Body of pancreas (tissue), 4 donors: Measurements from ENCODE around the gene CDH6. TPM values are rescaled to one million over a fixed set of nuclear protein-coding genes. Genes with fewer than 3 reads are reported as not detected.
A peak's percentile ranks its signal among the peaks of the same experiment; 100 is the strongest.

Source experiments
- ATAC-seq: fragments of 150-250 bp; one replicate; pipeline ENCODE4 v1.9.1; 2016
- DNase-seq, 4 donors: peaks; one replicate each; pipeline ENCODE4 v3.0.0-alpha.2; 2019
- H3K27ac ChIP-seq, 4 donors: fragments of 200-600 bp; sonication (generic); 1 replicate in 3 of 4; 2 replicates in 1 of 4; pipeline versions ENCODE4 v1.5.1 to v1.6.1; 2016 to 2019; ENCODE audit warnings: mild to moderate bottlenecking in 1 of 4, mixed read lengths in 1 of 4, moderate library complexity in 1 of 4
- H3K27me3 ChIP-seq, 2 donors: fragments of 200-600 bp; sonication (generic); one replicate each; pipeline ENCODE4 v1.6.0; 2016; ENCODE audit warnings: mild to moderate bottlenecking in 1 of 2
- H3K36me3 ChIP-seq, 2 donors: fragments of 200-600 bp; sonication (generic); replicated peaks in 1 of 2; 2 replicates each; pipeline ENCODE4 v1.5.1; 2016; ENCODE audit warnings: low read depth in 2 of 2; ENCODE audit not compliant: insufficient read depth in 1 of 2
- H3K4me1 ChIP-seq: fragments of 200-600 bp; sonication (generic); one replicate; pipeline ENCODE4 v1.6.0; 2016
- H3K4me3 ChIP-seq, 2 donors: fragments of 200-600 bp; sonication (generic); 1 replicate in 1 of 2; 2 replicates in 1 of 2; pipeline ENCODE4 v1.5.1; 2016 to 2019
- H3K9me3 ChIP-seq, 3 donors: fragments of 200-600 bp; sonication (generic); 1 replicate in 2 of 3; 2 replicates in 1 of 3; pipeline ENCODE4 v1.5.1; 2016
- CTCF ChIP-seq, 7 experiments: fragments of 450-650 bp in 4 of 7; fragments of 200-600 bp in 3 of 7; sonication (generic) in 3 of 7; IDR thresholded peaks; one replicate each; pipeline ENCODE4 v1.5.1; 2016 to 2019; ENCODE audit warnings: antibody characterized with exemption in 7 of 7
- POLR2A ChIP-seq, 3 donors: fragments of 450-650 bp; IDR thresholded peaks; one replicate each; pipeline ENCODE4 v1.6.1; 2016; ENCODE audit warnings: antibody characterized with exemption in 3 of 3, mild to moderate bottlenecking in 2 of 3
- WGBS, 2 donors: methylation state at CpG; one replicate each; pipeline ENCODE4 v1.1.5; 2017; 5-methylcytosine and 5-hydroxymethylcytosine counted together
- intact Hi-C: fragments of 100-400 bp; cut with DNase I; formaldehyde crosslinking; loops from one replicate; pipeline ENCODE4 v1.15.1; 2023
- total RNA-seq, 2 donors: library from RNA; depleted of rRNA; stranded (reverse); fragments of >200 nt; gene quantifications; one replicate each; pipeline ENCODE4 v1.1.0, GENCODE V29; 2016

The CDH6 gene
- total RNA-seq, 2 donors from 2014 or later, result 0.78 to 0.99 TPM

GRCh38 chr5:31231177-31231838, 37.8 kb downstream of the CDH6 start:
- 63 to 69% methylated on average over 6 of the region's 6 CpGs for WGBS, 2 donors
- Histone ChIP-seq H3K9me3 (no peaks in the 10 kb centered on the region), H3K4me3 (no peak overlapping the region), H3K27ac (no peak overlapping the region), H3K36me3 (no peaks in the 10 kb centered on the region), H3K4me1 (no peaks in the 10 kb centered on the region), H3K27me3 (no peaks in the 10 kb centered on the region)
- no peak for DNase-seq
- intact Hi-C loops, result no loop called here
- ATAC-seq, result no peak
- TF ChIP-seq CTCF (IDR thresholded peaks at IDR 0.05), result no peak
- TF ChIP-seq POLR2A (IDR thresholded peaks at IDR 0.05), result no peak

- Histone ChIP-seq H3K4me1 (no peaks in the 10 kb centered on the region), H3K36me3 (no peaks in the 10 kb centered on the region), H3K27me3 (no peaks in the 10 kb centered on the region), H3K27ac (no peak overlapping the region), H3K9me3 (no peaks in the 10 kb centered on the region), H3K4me3 (no peak overlapping the region)
- intact Hi-C loops, result no loop called here
- peak in 3 of 4 donors; percentile 7 to 22 (median 16) for DNase-seq
- WGBS, 2 donors, result 1% methylated on average over 4 of the region's 4 CpGs
- TF ChIP-seq POLR2A (IDR thresholded peaks at IDR 0.05), result no peak
- peak; percentile 40 to 64 (median 54) for TF ChIP-seq CTCF (IDR thresholded peaks at IDR 0.05)
- ATAC-seq, result peak; percentile 75
Observed at GRCh38 chr5:31232273-31232888, 38.9 kb downstream of the CDH6 start.

- Histone ChIP-seq H3K27me3 (no peaks in the 10 kb centered on the region), H3K4me3 (no peak overlapping the region), H3K27ac (no peak overlapping the region), H3K36me3 (no peaks in the 10 kb centered on the region), H3K9me3 (no peaks in the 10 kb centered on the region), H3K4me1 (no peaks in the 10 kb centered on the region)
- intact Hi-C loops, result no loop called here
- ATAC-seq (no peak), DNase-seq (no peak)
- WGBS, 2 donors, result 72 to 73% methylated on average over 3 of the region's 3 CpGs
- TF ChIP-seq CTCF (IDR thresholded peaks at IDR 0.05) (no peak), POLR2A (IDR thresholded peaks at IDR 0.05) (no peak)
Observed at GRCh38 chr5:31235381-31235780, 41.9 kb downstream of the CDH6 start.

- Histone ChIP-seq H3K9me3 (no peaks in the 10 kb centered on the region), H3K36me3 (no peaks in the 10 kb centered on the region), H3K4me3 (no peak overlapping the region), H3K27ac (no peak overlapping the region), H3K27me3 (no peaks in the 10 kb centered on the region), H3K4me1 (no peaks in the 10 kb centered on the region)
- ATAC-seq (no peak), DNase-seq (no peak)
- TF ChIP-seq POLR2A (IDR thresholded peaks at IDR 0.05), result no peak
- TF ChIP-seq CTCF (IDR thresholded peaks at IDR 0.05), result no peak
- WGBS, 2 donors, result 68 to 76% methylated on average over 6 of the region's 6 CpGs
- intact Hi-C loops, result no loop called here
Observed at GRCh38 chr5:31236339-31236738, 42.9 kb downstream of the CDH6 start.

GRCh38 chr5:31237174-31237573, 43.7 kb downstream of the CDH6 start:
- no peak for ATAC-seq
- no peak for DNase-seq
- intact Hi-C loops, result no loop called here

More at GRCh38 chr5:31237174-31237573, 43.7 kb downstream of the CDH6 start:
- H3K4me3 ChIP-seq, result no peak overlapping the region
- 21 to 26% methylated on average over 5 of the region's 5 CpGs for WGBS, 2 donors
- no peaks in the 10 kb centered on the region for H3K9me3 ChIP-seq
- no peak overlapping the region for H3K27ac ChIP-seq
- TF ChIP-seq POLR2A (IDR thresholded peaks at IDR 0.05), result no peak
- no peak for TF ChIP-seq CTCF (IDR thresholded peaks at IDR 0.05)
- H3K36me3 ChIP-seq, result no peaks in the 10 kb centered on the region
- no peaks in the 10 kb centered on the region for H3K4me1 ChIP-seq
- no peaks in the 10 kb centered on the region for H3K27me3 ChIP-seq
